Measurements from ENCODE around the gene HIVEP1.

DNA sequence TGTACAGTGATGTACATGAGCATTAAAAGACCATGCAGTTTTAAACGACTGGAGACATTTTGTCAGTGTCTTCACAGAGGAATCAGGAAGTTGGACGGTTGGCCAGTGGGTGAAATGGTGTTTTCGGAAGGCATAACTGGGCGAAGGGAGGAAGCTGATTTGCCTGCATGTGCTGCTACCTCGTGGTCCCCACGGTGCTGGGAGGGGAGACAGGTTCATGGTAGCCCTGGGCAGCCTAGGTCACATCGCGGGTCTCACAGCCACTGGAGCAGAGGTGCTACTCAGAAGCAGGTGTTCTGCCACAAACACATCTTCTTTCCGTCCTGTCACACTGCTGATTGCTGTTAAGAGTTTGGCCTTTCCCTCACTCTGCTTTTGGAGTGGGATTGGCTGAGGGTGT, 35.2 kb downstream of the HIVEP1 start:
- TF ChIP-seq POLR2A (IDR thresholded peaks at IDR 0.05) = no peak
- TF ChIP-seq, protein P1, sequence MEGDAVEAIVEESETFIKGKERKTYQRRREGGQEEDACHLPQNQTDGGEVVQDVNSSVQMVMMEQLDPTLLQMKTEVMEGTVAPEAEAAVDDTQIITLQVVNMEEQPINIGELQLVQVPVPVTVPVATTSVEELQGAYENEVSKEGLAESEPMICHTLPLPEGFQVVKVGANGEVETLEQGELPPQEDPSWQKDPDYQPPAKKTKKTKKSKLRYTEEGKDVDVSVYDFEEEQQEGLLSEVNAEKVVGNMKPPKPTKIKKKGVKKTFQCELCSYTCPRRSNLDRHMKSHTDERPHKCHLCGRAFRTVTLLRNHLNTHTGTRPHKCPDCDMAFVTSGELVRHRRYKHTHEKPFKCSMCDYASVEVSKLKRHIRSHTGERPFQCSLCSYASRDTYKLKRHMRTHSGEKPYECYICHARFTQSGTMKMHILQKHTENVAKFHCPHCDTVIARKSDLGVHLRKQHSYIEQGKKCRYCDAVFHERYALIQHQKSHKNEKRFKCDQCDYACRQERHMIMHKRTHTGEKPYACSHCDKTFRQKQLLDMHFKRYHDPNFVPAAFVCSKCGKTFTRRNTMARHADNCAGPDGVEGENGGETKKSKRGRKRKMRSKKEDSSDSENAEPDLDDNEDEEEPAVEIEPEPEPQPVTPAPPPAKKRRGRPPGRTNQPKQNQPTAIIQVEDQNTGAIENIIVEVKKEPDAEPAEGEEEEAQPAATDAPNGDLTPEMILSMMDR (IDR thresholded peaks at IDR 0.05) = no peak
